HG03039 (cell line): ENCODE measurements around the gene RBM26.

Source experiments
- ATAC-seq: cut with Tn5 transposase; IDR thresholded peaks from one replicate; pipeline ENCODE4 v1.9.1; 2021; ENCODE audit warnings: mild to moderate bottlenecking, moderate library complexity; ENCODE audit not compliant: unreplicated experiment

Gene RBM26

GRCh38 chr13:79341202-79341601, 64.9 kb downstream of the RBM26 start:
- ATAC-seq: no peak

- ATAC-seq: no peak
These were observed 65.6 kb downstream of the RBM26 start for GRCh38 chr13:79340490-79340889.

GRCh38 chr13:79338343-79338742, 67.7 kb downstream of the RBM26 start:
- ATAC-seq: no peak

- no peak for ATAC-seq
These were observed 69.1 kb downstream of the RBM26 start for GRCh38 chr13:79336966-79337365.

- no peak for ATAC-seq
These were observed 77.5 kb downstream of the RBM26 start for GRCh38 chr13:79328510-79328909.

- ATAC-seq: no peak
These were observed 85.6 kb downstream of the RBM26 start for GRCh38 chr13:79320433-79320832.

- no peak for ATAC-seq
These were observed 87.4 kb downstream of the RBM26 start for GRCh38 chr13:79318664-79319063.

DNA sequence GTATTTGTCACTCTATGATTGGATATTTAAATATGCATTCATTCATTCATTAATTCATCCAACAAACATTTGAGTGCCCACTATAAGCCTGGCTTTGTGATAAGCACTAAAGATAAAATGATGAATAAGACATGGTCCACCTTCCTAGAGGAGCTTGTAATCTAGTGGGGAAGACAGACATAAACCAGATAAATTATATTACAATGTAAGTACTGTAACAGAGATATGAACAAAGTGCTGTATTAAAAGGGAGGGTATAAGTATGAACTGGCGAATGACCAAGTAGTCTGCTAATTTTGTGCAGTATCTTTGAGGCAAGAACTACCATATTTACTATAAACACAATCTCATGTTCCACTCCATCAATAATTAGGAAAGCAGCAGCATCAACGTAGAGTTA, 88.2 kb downstream of the RBM26 start:
- no peak for ATAC-seq

DNA sequence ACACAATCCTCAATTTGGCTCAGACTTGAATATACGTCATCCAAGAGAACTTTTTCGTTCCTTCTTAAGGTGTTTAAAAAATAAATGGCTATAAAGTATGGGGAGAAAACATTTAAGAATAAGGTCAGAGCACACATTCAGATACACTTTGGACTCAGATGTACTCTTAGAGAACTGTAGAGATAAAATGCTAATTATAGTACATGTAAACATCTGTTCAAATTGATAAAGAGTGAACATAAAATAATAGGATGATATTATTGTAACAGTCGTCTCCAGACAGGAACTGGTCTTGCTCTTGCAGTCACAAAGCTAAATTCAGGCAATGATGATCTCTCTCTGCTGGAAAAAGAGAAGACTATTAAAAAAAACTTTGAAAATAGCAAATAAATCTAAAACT, 91.4 kb downstream of the RBM26 start:
- ATAC-seq: no peak

- ATAC-seq: no peak
These were observed 93.7 kb downstream of the RBM26 start for GRCh38 chr13:79312340-79312855.

- no peak for ATAC-seq
These were observed 94.7 kb downstream of the RBM26 start for GRCh38 chr13:79311386-79311785.

DNA sequence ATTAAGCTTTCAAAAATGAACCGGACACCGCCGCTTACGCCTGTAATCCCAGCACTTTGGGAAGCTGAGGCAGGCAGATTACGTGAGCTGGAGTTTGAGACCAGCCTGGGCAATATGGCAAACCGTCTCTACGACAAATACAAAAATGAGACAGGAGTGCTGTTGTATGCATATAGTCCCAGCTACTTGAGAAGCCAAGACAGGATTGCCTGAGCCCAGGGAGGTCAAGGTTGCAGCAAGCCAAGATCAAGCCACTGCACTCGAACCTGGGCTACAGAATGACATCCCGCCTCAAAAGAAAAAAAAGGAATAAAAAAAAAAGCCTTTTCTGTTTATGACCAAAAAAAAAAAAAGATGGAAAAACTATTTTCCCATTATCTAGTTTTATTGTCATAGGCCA, 96.4 kb downstream of the RBM26 start:
- no peak for ATAC-seq

DNA sequence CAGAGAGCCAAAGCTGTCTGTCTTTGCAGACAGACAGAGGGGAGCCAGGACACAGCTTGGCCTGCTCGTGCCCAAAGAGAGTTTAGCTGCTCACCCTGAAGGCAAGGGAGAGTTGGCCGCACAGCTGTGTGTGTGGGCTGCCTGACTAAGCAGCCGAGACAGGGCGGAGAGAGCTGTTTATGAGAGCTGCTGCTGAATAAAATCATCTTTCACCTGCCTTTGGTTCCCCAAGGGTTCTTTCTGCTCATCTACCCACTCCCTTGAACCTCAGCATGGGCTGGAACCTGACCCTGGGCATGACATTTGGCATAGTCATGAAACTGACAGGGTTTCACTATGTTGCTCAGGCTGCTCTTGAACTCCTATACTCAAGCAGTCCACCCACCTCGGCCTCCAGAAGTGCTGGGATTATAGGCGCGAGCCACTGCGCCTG, 98.2 kb downstream of the RBM26 start:
- peak; percentile 85 for ATAC-seq

GRCh38 chr13:79307433-79307861, 98.6 kb downstream of the RBM26 start:
- peak; percentile 27 for ATAC-seq

DNA sequence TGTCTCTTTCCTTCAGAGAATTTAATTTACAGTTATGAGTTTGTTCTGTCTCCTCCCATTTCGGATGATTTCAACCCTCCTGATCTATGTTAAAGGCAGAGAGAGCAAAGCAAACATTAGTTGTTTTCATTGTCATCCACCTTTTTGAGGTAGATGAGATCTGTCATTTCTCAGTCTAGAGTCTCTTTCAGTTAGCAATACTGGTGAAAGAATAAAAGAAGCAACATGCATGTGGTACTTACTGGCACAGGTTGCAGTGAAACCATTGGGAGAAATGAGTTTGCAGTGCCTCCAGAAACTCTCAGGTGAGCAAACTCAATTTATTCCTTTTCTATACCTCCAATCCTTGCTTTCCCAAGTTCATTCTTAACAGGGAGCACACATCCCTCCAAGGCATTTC, 99.4 kb downstream of the RBM26 start:
- ATAC-seq: no peak

GRCh38 chr13:79297128-79297527, 108.9 kb downstream of the RBM26 start:
- ATAC-seq: no peak

DNA sequence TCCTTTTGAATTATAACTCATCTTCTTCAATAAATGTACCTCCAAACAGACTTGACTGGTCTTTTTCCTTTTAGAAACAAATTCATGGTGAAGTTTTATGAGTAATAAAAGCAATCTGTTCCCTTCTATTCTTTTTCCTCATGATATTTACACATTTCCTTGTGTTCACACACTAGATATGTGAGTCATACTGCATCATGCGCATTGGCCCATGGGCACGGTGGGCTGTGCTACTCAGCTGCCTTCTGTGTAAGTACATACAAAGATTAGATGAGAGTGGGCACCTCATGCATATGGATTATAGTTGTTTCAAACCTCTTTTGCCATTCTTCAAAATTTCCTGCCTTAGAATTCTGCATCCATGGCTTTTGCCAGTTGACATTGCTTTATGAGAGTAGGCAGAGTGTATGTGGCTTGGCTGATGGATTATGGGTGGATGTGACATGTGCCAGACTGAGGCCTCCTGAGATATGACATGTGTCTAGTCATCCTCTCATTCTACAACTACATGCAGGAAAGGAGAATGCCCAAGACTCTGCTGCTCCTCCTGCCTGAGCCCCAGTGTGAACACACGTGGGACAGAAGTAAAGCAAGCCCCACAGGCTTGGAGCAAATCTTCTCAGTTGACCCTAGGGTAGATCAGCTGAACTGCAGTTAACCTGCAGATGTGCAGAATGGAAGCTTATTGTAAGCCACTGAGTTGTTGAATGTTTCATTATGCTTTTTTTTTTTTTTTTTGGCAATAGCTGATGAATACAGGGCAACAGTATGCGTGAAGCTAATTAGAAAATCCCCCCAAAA, 109.9 kb downstream of the RBM26 start:
- no peak for ATAC-seq

GRCh38 chr13:79290595-79291244, 115.3 kb downstream of the RBM26 start:
- ATAC-seq: no peak

- ATAC-seq: no peak
These were observed 116.5 kb downstream of the RBM26 start for GRCh38 chr13:79289571-79289970.

DNA sequence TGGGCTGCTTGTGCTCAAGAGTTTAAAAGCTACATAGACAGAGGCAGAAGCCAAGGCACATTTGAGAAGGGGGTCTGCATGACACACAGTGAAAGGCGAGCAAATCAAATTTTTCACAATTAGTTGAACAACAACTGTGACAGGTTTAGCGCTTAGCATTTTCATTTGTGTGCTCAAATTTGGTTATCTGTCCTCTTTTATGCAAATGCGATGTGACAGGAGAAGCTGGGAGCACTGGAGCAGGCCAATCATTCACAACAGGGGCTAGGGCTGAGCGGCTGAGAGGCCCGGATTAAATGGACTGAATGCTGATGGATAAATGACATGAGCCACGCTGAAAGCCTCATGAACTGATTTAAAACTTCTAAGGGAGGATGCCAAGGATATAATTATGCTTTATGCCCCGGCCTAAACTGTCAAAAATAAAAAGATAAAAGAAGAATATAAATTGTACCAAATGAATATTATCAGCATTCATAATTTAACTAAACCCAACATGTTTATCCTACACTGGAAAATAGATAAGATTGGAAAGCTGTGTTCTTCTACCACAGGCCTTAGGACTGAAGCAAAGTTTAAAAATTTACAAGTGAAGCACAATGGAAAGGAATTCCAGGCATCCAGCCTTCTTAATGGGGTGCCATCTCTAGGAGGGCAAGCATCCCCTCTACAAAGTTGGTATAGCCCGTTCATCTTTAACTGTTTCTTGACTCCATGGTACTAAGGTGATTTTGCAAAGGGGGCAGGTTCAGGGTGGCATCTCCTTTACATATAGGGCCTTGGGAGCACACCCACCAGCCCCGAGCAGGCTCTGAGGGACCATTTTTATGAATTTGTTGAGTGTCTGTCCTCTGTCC, 117.9 kb downstream of the RBM26 start:
- ATAC-seq: no peak

- no peak for ATAC-seq
These were observed 120.9 kb downstream of the RBM26 start for GRCh38 chr13:79285159-79285558.
